IPS-18c (cell line): Measurements from ENCODE around the gene NRCAM.
"Not testable (repeated sequence)": the region's sequence is repeated elsewhere in the genome, so short reads cannot be mapped to it uniquely, and the experiment has no call there.

Experiments
- H3K4me3 ChIP-seq: 2 replicates; pipeline ENCODE4 v1.7.0; 2013; ENCODE audit warnings: low read depth, mild to moderate bottlenecking, low read length, moderate library complexity; ENCODE audit not compliant: insufficient read depth
- H3K9me3 ChIP-seq: one replicate; pipeline ENCODE4 v1.6.1; 2013; ENCODE audit warnings: mild to moderate bottlenecking, low read length, moderate library complexity; ENCODE audit not compliant: control insufficient read depth, insufficient read depth

Gene NRCAM

DNA sequence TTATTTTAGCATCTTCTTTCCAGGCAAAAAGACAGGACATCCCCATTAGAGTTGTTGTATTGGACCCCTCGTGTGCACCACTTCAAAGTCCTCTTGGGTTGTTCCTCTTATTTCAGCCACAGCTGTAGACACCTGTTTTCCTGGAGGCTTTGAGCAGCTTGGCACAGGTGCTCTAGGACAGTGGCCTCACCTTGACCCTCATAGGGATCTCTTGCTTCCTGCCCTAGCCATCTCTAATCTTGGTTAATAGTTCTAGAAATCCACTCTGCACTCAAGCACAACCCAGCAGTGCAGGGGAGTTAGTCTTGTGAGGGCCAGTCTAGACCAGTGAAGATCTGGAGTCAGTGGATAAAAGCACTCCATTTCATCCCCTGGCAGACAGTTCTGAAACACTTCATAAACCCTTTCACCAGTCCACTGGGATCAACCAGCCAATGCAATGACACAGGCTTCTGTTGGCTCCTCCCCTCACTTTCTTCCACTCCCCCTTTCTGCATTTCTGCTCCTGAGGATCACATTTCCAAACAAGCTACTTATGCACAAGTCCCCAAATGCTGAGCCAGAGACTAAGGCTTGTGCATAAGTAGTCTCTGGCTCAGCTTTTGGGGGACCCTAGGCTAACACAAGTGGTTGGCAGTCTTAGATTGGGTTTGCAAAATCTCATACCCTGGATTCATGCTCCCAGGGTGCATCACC, 194.5 kb downstream of the NRCAM start:
- no peaks in the 10 kb centered on the region for H3K9me3 ChIP-seq
- H3K4me3 ChIP-seq: no peak overlapping the region

- not testable (repeated sequence) for H3K4me3 ChIP-seq, H3K9me3 ChIP-seq
Measured at GRCh38 chr7:108259447-108259846, 196.8 kb downstream of the NRCAM start.

DNA sequence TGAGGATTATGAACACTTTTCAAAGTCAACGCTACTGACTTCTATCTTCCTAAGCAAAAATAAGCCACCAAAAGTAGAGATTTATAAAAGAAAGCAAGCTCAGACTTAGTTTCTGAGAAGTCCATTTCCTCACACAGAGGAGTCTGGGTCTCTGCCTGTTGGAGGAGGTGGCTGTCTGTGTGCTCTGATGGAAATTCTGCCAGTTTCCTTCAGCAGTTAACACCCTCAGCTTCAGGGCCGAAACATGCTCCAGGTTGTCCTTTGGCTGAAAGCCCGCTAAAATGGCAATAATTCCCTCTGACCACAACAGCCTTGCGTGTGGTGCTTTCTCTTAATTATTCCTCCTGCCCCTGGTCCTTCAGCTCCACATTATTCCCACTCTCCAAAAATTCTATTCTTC, 198.3 kb downstream of the NRCAM start:
- Histone ChIP-seq H3K4me3 (no peak overlapping the region), H3K9me3 (no peaks in the 10 kb centered on the region)

- H3K9me3 ChIP-seq: no peaks in the 10 kb centered on the region
Measured at GRCh38 chr7:108254259-108254658, 202.0 kb downstream of the NRCAM start.

GRCh38 chr7:108253275-108254044, 202.8 kb downstream of the NRCAM start:
- no peaks in the 10 kb centered on the region for H3K9me3 ChIP-seq
- H3K4me3 ChIP-seq: no peak overlapping the region

More at GRCh38 chr7:108254259-108254658, 202.0 kb downstream of the NRCAM start:
- no peak overlapping the region for H3K4me3 ChIP-seq

- H3K4me3 ChIP-seq: no peak overlapping the region
- no peaks in the 10 kb centered on the region for H3K9me3 ChIP-seq
Measured at GRCh38 chr7:108252177-108252576, 204.1 kb downstream of the NRCAM start.

GRCh38 chr7:108251700-108252099, 204.5 kb downstream of the NRCAM start:
- no peak overlapping the region for H3K4me3 ChIP-seq

GRCh38 chr7:108249453-108249852, 206.8 kb downstream of the NRCAM start:
- H3K4me3 ChIP-seq: no peak overlapping the region
- no peaks in the 10 kb centered on the region for H3K9me3 ChIP-seq

More at GRCh38 chr7:108251700-108252099, 204.5 kb downstream of the NRCAM start:
- H3K9me3 ChIP-seq: no peaks in the 10 kb centered on the region

DNA sequence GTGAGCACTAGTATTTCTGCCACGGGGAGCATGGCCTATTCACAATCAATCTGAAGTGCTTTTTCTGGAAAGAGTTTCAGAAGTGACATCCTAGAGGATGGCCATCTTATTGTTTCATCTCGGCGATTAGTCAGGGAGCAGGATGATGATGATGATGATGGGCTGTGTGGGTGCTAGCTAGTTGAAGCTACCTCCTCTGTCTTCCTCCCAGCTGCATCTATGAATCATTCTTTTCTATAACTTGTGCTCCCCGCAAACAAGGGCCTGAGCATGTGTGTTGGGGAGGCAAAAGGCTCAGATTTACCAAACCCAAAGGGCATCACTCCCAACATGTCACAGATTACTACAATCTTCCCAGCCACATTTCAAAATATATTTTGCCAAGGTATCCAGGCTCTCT, 207.4 kb downstream of the NRCAM start:
- no peaks in the 10 kb centered on the region for H3K9me3 ChIP-seq
- no peak overlapping the region for H3K4me3 ChIP-seq

- Histone ChIP-seq H3K4me3 (no peak overlapping the region), H3K9me3 (no peaks in the 10 kb centered on the region)
Measured at GRCh38 chr7:108248418-108248817, 207.8 kb downstream of the NRCAM start.

DNA sequence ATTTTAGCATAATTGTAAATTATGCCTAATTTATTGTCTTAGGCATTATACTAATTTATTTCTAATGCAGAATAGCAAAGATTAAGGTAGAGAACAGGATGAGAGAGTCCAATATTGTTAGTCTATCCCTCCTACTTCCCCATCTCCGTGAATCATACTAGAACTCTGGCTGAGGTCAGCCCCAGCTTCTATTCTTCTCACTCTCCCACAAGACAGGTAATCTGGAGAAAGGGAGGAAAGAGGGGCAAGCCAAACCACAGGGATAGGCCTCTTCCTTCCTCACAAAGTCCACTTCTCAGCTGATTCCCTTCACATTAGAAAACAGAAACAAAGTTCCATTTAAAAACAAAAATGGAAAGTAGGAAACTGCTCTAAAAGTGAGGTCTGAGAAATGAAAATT, 208.6 kb downstream of the NRCAM start:
- H3K9me3 ChIP-seq: no peaks in the 10 kb centered on the region
- no peak overlapping the region for H3K4me3 ChIP-seq

GRCh38 chr7:108246227-108246837, 209.9 kb downstream of the NRCAM start:
- Histone ChIP-seq H3K4me3 (no peak overlapping the region), H3K9me3 (no peaks in the 10 kb centered on the region)

DNA sequence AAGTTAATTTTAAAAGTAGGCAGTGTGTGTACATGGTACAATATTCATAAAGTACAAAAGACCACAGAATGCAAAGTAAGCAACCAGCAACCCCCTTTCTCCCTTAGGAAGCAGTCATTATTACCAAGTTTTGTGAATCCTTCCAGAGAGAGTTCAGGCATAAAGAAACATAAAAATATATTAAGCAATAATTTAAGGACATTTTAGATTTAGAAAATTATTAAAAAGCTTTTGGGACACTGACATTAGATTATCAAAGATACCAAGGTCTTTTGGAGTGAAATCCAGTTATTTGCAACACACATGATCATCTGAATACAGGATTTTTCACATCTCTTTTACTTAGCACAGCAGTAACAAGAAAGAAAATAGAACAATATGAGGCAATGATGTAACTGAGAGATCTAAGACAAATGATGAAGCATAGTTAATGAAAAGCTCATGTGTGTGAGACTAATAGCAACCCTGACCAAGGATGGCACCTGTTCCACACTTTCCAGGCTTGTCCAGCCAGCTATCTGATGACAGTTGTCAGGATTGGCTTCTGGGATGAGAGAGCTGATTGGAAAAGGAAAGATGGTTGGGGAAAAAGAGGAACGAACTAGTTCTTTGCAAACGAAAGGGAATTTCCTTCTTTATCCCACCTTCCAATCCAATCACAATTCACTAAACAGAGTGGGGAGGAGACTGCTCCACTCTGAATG, 210.6 kb downstream of the NRCAM start:
- Histone ChIP-seq H3K9me3 (no peaks in the 10 kb centered on the region), H3K4me3 (no peak overlapping the region)

- H3K4me3 ChIP-seq: no peak overlapping the region
Measured at GRCh38 chr7:108244110-108244509, 212.1 kb downstream of the NRCAM start.

GRCh38 chr7:108239501-108240225, 216.6 kb downstream of the NRCAM start:
- H3K9me3 ChIP-seq: no peaks in the 10 kb centered on the region
- H3K4me3 ChIP-seq: no peak overlapping the region

More at GRCh38 chr7:108244110-108244509, 212.1 kb downstream of the NRCAM start:
- no peaks in the 10 kb centered on the region for H3K9me3 ChIP-seq

- Histone ChIP-seq H3K9me3 (no peaks in the 10 kb centered on the region), H3K4me3 (no peak overlapping the region)
Measured at GRCh38 chr7:108236681-108237415, 219.4 kb downstream of the NRCAM start.
